ENCODE results near the gene UBQLNL. TPM values are rescaled to one million over a fixed set of nuclear protein-coding genes. Genes with fewer than 3 reads are reported as not detected.

The UBQLNL gene
- total RNA-seq, 3 donors from 2014 or later = 1.1 to 2.3 (median 1.3) TPM

DNA sequence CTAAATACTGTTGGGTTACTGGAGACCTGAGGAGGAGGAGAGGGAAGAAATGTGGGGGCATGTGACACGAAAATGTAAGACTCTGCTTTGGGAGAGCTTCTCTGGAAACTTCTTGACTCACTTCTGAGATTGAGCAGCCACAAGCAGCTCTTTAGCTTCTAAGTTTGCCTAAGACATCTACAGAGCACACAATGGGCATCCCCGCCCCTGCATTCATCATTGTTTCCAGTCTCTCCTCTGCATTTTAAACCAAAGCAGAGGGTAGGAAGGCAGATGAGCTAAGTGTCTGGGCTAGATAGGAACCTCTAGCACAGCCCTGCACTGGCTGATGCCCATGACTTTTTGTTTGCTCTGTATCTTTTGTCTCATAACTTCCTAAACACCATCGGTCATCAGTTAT is 30.1 kb downstream of the UBQLNL start:
- no peaks in the 10 kb centered on the region for H3K27me3 ChIP-seq
- H3K36me3 ChIP-seq = no peaks in the 10 kb centered on the region
- intact Hi-C loops (cut with DNase I; ENCODE audit: low total_unique reads) = no loop called here
- no peak for DNase-seq (ENCODE audit: low spot score in 2 of 2)
- H3K27ac ChIP-seq = no peak overlapping the region
- no peaks in the 10 kb centered on the region for H3K4me1 ChIP-seq
- H3K4me3 ChIP-seq = no peak overlapping the region
- TF ChIP-seq, protein P1, sequence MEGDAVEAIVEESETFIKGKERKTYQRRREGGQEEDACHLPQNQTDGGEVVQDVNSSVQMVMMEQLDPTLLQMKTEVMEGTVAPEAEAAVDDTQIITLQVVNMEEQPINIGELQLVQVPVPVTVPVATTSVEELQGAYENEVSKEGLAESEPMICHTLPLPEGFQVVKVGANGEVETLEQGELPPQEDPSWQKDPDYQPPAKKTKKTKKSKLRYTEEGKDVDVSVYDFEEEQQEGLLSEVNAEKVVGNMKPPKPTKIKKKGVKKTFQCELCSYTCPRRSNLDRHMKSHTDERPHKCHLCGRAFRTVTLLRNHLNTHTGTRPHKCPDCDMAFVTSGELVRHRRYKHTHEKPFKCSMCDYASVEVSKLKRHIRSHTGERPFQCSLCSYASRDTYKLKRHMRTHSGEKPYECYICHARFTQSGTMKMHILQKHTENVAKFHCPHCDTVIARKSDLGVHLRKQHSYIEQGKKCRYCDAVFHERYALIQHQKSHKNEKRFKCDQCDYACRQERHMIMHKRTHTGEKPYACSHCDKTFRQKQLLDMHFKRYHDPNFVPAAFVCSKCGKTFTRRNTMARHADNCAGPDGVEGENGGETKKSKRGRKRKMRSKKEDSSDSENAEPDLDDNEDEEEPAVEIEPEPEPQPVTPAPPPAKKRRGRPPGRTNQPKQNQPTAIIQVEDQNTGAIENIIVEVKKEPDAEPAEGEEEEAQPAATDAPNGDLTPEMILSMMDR (IDR thresholded peaks at IDR 0.05) = no peak
- no peak for TF ChIP-seq POLR2AphosphoS5 (IDR thresholded peaks at IDR 0.05)
- TF ChIP-seq POLR2A (IDR thresholded peaks at IDR 0.05) = no peak
- H3K9me3 ChIP-seq = no peaks in the 10 kb centered on the region

DNA sequence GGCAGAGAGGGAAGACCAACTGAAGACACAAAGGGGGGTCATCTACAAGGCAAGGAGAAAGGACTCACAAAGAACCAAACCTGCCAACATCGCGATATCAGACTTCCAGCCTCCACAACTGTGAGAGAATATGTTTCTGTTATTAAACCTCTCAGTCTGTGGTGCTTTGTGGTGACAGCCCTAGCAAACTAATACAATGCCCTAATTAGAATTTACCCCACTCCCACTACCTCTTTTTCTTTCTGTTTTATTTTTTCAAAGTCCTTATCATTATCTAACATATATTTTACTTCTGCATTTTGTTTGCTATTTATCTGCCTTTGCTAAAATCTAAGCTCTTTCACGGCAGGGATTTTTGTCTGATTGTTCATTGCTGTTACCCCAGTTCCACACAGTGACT is 30.5 kb downstream of the UBQLNL start:
- Histone ChIP-seq H3K27me3 (no peaks in the 10 kb centered on the region), H3K36me3 (no peaks in the 10 kb centered on the region), H3K4me3 (no peak overlapping the region), H3K27ac (no peak overlapping the region), H3K9me3 (no peaks in the 10 kb centered on the region), H3K4me1 (no peaks in the 10 kb centered on the region)
- no peak for DNase-seq (ENCODE audit: low spot score in 2 of 2)
- intact Hi-C loops (cut with DNase I; ENCODE audit: low total_unique reads) = no loop called here
- TF ChIP-seq POLR2AphosphoS5 (IDR thresholded peaks at IDR 0.05) (no peak), POLR2A (IDR thresholded peaks at IDR 0.05) (no peak)
- TF ChIP-seq, protein P1 (IDR thresholded peaks at IDR 0.05) = no peak

DNA sequence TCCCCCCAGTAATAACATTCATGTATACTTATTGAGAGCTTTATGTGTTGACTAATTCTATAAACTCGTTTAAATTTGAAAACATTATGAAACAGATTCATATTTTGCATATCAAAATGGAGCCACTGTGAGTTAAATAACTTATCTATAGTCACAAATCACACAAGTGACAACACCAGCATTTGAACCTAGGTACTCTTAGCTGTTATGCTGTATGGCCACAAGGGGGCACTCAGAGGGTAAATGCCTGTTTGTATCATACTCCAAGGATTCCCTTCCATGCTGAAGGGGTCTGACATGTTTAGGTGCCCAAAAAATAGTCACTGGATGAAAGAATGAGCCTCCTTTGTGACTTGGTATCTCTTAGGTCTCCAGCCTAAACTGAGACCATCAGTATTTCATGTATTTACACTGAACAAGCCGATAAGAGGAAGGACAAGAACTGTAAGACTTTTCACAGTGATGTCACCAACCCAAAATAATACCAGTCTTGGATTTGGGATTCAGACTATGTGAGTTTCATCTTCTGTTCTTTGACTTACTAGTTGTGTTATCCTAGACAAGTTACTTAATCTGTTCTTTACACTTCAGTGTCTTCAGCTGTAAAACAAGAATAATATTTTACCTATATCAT is 40.2 kb downstream of the UBQLNL start:
- H3K27me3 ChIP-seq = no peaks in the 10 kb centered on the region
- TF ChIP-seq POLR2AphosphoS5 (IDR thresholded peaks at IDR 0.05) = no peak
- TF ChIP-seq, protein P1 (IDR thresholded peaks at IDR 0.05) = peak; percentile 61 to 68 (median 64)
- DNase-seq (ENCODE audit: low spot score in 2 of 2) = no peak
- no peak overlapping the region for H3K27ac ChIP-seq
- no peaks in the 10 kb centered on the region for H3K9me3 ChIP-seq
- H3K4me3 ChIP-seq = no peak overlapping the region
- H3K36me3 ChIP-seq = no peaks in the 10 kb centered on the region
- no peaks in the 10 kb centered on the region for H3K4me1 ChIP-seq
- intact Hi-C loops (cut with DNase I; ENCODE audit: low total_unique reads) = no loop called here

DNA sequence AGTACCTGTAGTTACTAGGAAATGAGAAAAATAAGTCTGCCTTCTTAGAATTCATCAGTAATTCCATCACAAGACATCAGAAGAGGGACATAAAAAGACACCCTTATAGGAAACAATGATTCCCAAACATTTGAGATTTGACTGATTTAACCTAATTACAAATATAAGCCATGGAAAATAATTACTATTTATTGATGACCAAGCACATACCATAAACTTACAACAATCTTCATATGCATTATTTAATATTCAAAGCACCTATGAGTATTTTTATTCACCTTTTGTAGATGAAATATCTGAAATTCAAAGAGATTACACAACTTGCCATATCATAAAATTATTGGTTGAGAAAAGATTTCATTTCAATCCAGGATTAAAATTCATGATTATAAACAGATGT is 42.6 kb downstream of the UBQLNL start:
- TF ChIP-seq, protein P1 (IDR thresholded peaks at IDR 0.05) = no peak
- TF ChIP-seq POLR2AphosphoS5 (IDR thresholded peaks at IDR 0.05) = no peak
- no peak for TF ChIP-seq POLR2A (IDR thresholded peaks at IDR 0.05)
- no peak overlapping the region for H3K27ac ChIP-seq
- H3K36me3 ChIP-seq = no peaks in the 10 kb centered on the region
- no peaks in the 10 kb centered on the region for H3K27me3 ChIP-seq
- no peaks in the 10 kb centered on the region for H3K4me1 ChIP-seq
- H3K9me3 ChIP-seq = no peaks in the 10 kb centered on the region
- intact Hi-C loops (cut with DNase I; ENCODE audit: low total_unique reads) = no loop called here
- no peak for DNase-seq (ENCODE audit: low spot score in 2 of 2)
- no peak overlapping the region for H3K4me3 ChIP-seq

DNA sequence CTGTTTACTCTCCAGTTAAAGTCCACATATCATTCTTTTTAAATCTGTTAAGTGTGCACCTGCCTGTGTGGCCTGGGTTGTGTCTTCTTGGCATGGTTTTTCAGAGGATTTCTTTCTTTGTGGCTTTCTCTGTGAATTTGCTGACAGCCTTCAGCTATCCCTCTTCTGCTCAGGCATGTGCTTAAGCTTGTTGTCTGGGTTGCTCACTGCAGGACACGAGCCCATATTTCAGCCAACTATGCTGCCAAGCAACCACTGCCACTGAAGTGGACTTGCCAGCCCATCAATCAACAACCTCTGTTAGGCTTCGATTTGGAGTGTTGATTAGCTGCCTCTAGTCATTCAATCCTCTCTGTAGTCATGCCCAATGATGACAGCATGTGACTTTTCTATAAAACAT is 49.0 kb downstream of the UBQLNL start:
- TF ChIP-seq POLR2AphosphoS5 (IDR thresholded peaks at IDR 0.05) = no peak
- TF ChIP-seq, protein P1 (IDR thresholded peaks at IDR 0.05) = no peak
- TF ChIP-seq POLR2A (IDR thresholded peaks at IDR 0.05) = no peak
- H3K4me1 ChIP-seq = no peaks in the 10 kb centered on the region
- intact Hi-C loops (cut with DNase I; ENCODE audit: low total_unique reads) = no loop called here
- no peaks in the 10 kb centered on the region for H3K36me3 ChIP-seq
- no peak overlapping the region for H3K27ac ChIP-seq
- no peak overlapping the region for H3K4me3 ChIP-seq
- H3K9me3 ChIP-seq = no peaks in the 10 kb centered on the region
- H3K27me3 ChIP-seq = no peaks in the 10 kb centered on the region
- no peak for DNase-seq (ENCODE audit: low spot score in 2 of 2)

Other genes starting within 250 kb of the UBQLNL start
- not detected for gene HBE1, start 246.8 kb downstream of the UBQLNL start, total RNA-seq
- gene OR51B4, start 214.8 kb downstream of the UBQLNL start, total RNA-seq = under 1 TPM in 1 of 3 donors, not detected in 2; 0.48 TPM
- 1 to 10 TPM in 1 of 3 donors, not detected in 2; 1.6 TPM for gene OR51B2, start 192.4 kb downstream of the UBQLNL start, total RNA-seq
- gene OR51B5, start 173.2 kb downstream of the UBQLNL start, total RNA-seq = 1 to 10 TPM in 2 of 3 donors, under 1 TPM in 1; 0.32 to 2.3 (median 1.0) TPM
- gene OR51B6, start 165.2 kb downstream of the UBQLNL start, total RNA-seq = not detected
- gene OR51M1, start 132.9 kb downstream of the UBQLNL start, total RNA-seq = not detected
- not detected for gene OR51Q1, start 94.6 kb downstream of the UBQLNL start, total RNA-seq
- under 1 TPM in 1 of 3 donors, not detected in 2; 0.44 TPM for gene OR51I1, start 75.2 kb downstream of the UBQLNL start, total RNA-seq
- gene OR51I2, start 67.4 kb downstream of the UBQLNL start, total RNA-seq = not detected
- not detected for gene OR52D1, start 28.0 kb downstream of the UBQLNL start, total RNA-seq
- gene UBQLN3, start 6.7 kb downstream of the UBQLNL start, total RNA-seq = under 1 TPM; 0.32 to 0.88 (median 0.66) TPM
- gene OR52H1, start 31.8 kb upstream of the UBQLNL start, total RNA-seq = 1 to 10 TPM in 2 of 3 donors, under 1 TPM in 1; 0.96 to 2.0 (median 1.8) TPM
- not detected for gene OR52B6, start 64.2 kb upstream of the UBQLNL start, total RNA-seq
- 1 to 10 TPM; 2.2 to 6.1 (median 2.6) TPM for gene TRIM6, start 79.9 kb upstream of the UBQLNL start, total RNA-seq
- 10 to 100 TPM in 2 of 3 donors, 1 to 10 TPM in 1; 5.9 to 12.1 (median 10.9) TPM for gene TRIM34, start 108.3 kb upstream of the UBQLNL start, total RNA-seq
- 10 to 100 TPM; 17.1 to 34.4 (median 28.5) TPM for gene TRIM5, start 168.4 kb upstream of the UBQLNL start, total RNA-seq
- gene TRIM22, start 173.1 kb upstream of the UBQLNL start, total RNA-seq = 10 to 100 TPM; 59.7 to 90.3 (median 62.3) TPM
- gene OR56B1, start 219.7 kb upstream of the UBQLNL start, total RNA-seq = under 1 TPM in 1 of 3 donors, not detected in 2; 0.44 TPM
- gene OR52N4, start 237.5 kb upstream of the UBQLNL start, total RNA-seq = not detected